KBM-7 (cell line): ENCODE data around the gene KRTAP10-11.
"Not testable (repeated sequence)": the region's sequence is repeated elsewhere in the genome, so short reads cannot be mapped to it uniquely, and the experiment has no call there.

Experiments used
- DNase-seq: peaks from one replicate; pipeline ENCODE4 v3.0.0-alpha.2; 2015
- in situ Hi-C: fragments of 300-500 bp; cut with MboI; formaldehyde crosslinking; loops from 2 replicates; pipeline ENCODE4 v1.14.3; 2020; ENCODE audit warnings: low sequenced_read_pairs, low pct_unique_long_range_greater_than_20kb, mixed read lengths

The KRTAP10-11 gene

DNA sequence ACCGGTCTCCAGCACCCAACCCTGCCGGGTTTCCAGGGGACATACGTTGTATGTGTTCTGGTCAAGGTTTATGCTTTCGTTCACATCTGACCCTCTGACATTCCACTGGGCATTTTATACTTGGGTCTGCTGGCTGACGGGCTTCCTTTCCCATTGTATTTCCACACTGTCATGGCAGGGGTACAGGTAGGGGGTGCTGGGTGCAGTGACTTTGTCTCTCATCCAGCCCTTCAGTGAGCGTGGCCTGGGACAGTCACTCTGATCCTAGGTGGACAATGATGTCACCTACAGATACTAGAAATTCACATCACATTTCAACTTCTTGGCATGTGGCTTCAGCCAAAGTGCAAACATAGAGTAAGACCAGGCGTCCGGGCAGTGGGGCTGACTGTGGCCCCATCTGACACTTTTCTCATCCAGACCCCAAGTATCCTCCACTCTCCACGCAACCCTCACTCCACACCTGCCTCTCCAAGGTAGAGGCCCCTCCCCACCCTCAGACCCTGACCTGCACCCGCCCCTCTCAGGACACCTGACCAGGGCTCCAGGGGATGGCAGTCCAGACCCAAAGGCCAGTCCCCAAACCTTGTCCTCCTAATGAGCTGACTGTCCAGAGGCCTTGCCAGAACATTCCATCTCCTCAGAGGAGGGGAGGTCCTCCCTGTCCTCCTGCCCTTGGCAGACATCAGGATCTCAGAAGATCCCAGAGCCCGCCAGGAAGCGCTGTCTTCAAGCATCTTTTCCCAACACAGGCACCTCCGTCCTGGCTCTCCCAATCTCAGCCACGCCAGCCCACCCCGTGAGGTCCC lies 9.8 kb upstream of the KRTAP10-11 start:
- in situ Hi-C loops = no loop called here
- no peak for DNase-seq

DNA sequence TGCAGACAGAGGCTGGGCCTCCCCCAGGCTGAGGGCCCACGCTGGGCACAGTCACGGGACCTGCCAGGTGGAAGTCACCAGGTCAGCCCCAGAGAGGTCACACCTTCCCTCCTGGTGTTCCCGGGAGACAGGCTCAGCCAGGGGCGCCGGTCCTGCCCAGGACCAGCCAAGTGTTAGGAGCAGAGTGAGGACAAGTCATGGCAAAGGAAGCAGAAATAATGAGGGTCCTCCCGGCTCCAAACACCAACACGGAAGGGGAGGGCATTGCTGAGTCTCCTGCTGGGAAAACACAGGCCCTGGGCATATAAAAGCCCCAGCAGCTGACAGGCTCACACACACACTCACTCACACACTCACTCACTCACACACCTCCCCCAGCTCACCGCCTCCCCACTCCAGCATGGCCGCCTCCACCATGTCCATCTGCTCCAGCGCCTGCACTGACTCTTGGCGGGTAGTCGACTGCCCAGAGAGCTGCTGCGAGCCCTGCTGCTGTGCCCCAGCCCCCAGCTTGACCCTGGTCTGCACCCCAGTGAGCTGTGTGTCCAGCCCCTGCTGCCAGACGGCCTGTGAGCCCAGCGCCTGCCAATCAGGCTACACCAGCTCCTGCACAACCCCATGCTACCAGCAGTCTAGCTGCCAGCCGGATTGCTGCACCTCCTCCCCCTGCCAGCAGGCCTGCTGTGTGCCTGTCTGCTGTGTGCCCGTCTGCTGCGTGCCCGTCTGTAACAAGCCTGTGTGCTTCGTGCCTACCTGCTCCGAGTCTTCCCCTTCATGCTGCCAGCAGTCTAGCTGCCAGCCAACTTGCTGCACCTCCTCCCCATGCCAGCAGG lies 9.0 kb upstream of the KRTAP10-11 start, which contains the start of gene KRTAP10-10:
Gene KRTAP10-10 (plus strand): TSS at position 339 of the 833 bp plus-strand sequence. CDS start 62 bp downstream, at position 401.
- in situ Hi-C loops = no loop called here
- no peak for DNase-seq

DNA sequence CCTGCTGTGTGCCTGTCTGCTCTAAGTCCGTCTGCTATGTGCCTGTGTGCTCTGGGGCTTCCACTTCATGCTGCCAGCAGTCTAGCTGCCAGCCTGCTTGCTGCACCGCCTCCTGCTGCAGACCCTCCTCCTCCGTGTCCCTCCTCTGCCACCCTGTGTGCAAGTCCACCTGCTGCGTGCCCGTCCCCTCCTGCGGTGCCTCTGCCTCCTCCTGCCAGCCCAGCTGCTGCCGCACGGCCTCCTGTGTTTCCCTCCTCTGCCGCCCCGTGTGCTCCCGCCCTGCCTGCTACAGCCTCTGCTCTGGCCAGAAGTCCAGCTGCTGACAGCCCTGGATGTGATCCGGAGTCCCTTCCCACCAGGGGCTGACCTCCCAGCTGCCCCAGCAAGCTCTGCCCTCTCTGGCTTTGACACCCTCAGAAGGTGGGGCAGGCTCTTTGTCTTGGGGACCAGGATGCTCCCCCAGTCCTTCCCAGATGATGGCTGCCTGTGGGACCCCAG lies 8.3 kb upstream of the KRTAP10-11 start:
- DNase-seq, in situ Hi-C loops: not testable (repeated sequence)

DNA sequence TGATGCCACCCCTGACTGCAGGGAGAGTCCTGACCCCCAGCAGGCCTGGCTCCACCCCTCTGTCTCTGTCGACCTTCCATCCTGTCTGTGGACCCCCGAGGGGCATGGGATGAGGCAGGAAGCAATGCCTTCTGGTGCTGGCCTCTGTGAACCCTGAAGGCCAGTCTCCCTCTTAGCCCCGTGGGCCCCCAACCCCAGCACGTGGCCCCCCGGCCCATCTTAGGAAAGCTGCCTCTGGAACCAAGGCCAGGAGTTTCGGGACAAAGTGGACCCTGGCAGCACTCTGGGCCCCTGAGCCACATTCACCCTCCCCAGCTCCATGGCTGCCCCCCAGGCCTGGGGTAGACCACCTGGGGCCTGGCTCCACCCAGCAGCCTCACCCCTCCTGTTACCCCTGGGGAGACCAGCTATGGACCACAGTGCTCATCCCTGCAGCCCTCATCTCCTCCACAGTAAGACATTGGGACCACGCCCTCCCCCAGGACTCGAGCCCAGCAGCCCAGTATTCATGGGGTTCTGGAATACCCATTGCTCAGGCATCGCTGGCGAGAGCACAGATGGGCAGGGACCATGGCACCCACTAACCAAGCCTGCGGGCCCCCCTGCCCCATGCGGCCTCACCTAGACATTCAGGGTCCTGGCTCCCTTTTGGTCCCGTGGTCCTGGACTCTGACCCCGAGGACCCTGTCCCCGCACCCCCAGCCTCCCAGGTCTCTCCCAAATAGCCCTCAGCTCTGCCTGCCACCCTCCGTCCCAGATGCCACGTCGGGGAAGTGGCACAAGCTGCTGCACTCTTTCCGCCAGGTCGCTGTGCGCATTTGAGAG lies 7.5 kb upstream of the KRTAP10-11 start:
- in situ Hi-C loops, DNase-seq: not testable (repeated sequence)

DNA sequence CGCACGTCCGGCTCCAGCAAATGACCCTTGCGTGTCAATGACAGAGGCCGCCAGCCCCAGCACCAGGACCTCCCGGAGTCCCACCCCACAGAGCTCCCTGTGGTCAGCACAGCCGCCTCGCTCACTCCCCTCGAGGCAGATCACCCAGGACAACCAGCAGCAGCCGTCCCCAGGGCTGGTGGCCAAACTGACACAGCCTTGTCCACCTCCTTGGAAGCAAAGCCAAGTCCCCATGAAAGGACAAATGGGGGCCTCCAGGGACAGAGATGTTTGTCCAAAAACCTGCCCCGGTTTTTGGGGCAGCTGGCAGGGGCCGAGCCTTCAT lies 6.9 kb upstream of the KRTAP10-11 start:
- in situ Hi-C loops = no loop called here
- DNase-seq = no peak

DNA sequence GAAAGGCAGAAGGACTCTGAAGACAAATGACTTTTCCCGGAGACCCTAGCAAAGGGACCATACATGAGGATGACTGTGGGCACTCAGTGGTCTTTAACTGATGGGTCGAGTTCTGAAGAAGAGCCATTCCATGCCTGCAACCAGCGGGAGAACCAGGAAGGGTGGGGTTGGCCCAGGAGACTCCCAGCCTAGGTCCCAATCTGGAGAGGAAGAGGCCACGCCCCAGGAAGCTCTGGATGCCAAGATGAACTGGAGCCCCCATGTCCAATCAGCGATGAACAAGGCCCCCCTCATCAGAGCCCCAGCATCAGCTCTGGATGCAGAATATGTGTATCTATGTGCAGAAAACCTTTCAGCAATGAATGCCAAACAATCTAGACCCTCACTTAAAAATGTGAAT lies 5.5 kb upstream of the KRTAP10-11 start:
- in situ Hi-C loops = no loop called here
- DNase-seq = no peak

DNA sequence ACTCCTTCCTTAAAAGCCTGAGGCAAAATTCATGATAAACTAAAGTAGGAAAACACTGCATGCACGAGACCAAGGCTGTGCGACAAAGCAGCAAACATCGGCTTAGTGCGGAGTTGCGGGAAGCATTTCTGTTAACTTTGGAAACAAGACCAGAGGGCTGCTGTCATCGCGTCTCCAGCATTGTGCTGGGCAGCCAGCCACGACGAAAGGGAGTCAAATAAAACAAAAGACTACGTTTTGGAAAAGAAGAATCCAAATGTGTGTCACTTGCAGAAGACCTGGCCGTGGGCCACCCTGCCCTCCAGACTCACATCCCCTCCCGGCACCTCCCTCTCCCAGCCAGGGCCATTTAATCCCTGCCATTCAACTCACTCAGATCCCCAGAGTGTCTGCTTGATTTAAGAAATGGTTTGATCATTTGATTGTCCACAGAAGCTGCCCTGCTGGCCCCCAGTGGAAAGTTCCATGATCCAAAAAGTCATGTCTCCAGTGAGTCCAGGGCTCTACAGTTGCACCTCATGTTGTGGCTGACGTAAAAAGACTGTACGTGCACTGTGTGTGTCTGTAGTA lies 2.4 kb upstream of the KRTAP10-11 start:
- in situ Hi-C loops = no loop called here
- no peak for DNase-seq

DNA sequence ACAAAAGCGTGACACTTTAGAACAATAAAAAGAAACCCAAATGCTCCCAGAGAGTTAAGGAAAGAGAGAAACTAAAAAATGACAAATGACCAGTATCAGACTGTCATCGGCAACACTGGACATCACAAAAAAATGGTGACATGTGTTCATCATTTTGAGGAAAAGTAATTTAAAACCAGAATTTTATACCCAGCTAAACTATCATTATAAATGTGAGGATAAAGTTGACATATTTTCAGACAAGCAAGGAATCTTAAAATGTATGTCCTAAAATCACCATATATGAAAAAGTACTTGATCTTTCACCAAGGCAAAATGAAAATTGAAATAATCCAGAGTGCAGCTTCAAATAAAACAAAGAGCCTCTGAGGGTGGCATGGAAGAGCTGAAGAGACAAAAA lies 1.3 kb upstream of the KRTAP10-11 start:
- DNase-seq = no peak
- in situ Hi-C loops = no loop called here

DNA sequence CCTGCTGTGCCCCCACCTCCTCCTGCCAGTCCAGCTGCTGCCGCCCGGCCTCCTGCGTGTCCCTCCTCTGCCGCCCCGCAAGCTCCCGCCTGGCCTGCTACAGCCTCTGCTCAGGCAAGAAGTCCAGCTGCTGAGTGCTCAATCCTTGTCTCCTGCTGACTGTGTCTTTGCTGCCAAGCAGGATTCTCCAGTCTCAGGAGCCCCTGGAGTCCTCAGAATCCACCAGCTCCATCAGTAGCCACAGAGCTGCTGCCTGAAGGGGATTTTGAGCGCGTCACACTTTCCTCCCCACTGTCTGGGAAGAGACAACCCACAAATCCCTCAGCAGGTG lies 973 bp downstream of the KRTAP10-11 start:
- DNase-seq = no peak
- in situ Hi-C loops = no loop called here

DNA sequence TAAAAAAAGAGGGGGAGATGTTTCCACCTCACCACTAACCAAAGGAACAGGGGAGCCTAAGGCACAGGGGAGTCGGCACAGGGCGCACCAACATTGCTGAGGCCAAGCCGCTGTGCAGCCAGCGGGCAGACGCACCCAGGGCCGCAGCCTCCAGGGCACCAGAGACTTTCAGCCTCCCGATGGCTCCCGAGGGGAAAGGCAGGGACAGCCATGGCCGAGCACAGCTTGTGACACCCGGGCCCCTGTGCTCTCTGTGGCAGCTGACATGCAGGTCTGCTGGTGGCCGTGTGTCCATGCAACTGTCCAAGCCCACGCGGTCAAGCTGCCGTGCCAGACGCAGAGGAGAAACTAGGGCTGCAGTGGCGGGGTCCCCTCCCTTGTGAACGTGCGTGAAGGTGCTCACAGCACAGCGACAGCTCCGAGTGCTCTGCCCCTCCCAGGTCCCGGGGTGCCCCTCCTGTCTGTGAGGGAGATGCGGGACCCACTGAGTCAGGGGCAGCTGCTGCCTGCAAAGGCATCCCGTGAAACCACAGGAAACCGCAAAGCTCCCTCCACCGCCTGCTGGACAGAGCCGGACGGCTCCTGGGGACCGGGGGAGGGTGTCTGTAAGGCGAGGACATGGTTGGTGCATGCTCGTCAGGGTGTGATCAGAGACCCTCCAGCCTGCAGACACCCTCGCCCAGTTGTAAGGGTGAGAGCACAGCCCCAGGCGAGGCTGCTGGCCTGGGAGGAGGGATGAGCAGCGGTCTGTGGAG lies 2.5 kb downstream of the KRTAP10-11 start:
- no peak for DNase-seq
- in situ Hi-C loops = no loop called here

DNA sequence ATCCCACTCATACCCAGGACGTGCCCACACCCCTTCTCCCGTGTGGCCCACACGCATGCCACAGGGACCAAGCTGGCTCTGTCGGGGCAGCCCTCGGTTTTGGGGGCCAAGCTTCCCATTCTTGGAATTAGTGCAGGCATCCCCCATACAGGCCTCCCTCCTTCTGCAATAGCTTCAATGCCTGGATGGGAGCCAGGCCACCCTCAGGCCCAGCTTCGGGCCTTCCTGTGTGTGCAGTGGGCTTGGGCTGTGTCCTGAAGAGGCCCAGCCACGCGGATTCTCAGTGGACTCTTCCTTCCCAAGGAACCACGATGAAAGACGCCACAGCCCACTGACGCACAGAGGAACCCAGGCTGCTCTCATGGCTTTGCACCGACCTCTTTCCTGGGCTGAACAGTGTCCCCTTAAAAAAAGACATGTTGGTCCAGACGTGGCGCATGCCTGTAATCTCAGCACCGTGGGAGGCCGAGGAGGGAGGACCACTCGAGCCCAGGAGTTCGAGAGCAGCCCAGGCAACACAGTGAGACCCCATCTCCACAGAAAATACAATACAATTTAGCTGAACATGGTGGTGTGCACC lies 3.4 kb downstream of the KRTAP10-11 start:
- DNase-seq = no peak
- in situ Hi-C loops = no loop called here

DNA sequence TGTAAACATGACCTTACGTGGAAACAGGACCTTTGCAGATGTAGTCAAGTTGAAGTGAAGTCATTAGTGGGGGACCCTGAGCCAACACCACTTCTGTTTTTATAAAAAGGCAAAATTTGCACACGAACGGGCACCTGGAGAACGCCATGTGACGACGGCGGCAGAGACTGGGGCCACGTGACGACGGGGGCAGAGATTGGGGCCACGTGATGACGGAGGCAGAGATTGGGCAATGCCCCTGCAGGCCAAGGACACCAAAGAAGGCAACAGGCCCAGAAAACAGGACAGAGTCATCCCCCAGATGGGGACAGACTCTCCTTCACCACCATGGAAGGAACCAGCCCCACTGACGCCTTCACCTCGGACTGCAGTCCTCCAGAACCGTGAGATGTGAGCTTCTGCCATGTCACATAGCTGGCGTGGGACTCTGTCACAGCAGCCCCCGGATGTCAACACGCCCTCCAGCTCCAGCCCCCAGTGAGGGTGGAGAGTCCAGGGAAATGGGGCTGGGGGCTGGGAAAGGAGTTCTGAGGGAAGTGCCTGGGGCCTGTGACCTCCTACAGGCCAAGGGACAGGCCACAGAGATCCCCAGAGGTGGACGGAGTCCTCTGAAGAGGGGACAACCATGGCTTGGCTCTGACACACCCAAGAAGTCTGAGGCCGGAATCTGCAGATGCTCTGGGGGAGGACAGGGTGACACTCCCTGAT lies 4.2 kb downstream of the KRTAP10-11 start:
- in situ Hi-C loops = no loop called here
- DNase-seq = no peak

DNA sequence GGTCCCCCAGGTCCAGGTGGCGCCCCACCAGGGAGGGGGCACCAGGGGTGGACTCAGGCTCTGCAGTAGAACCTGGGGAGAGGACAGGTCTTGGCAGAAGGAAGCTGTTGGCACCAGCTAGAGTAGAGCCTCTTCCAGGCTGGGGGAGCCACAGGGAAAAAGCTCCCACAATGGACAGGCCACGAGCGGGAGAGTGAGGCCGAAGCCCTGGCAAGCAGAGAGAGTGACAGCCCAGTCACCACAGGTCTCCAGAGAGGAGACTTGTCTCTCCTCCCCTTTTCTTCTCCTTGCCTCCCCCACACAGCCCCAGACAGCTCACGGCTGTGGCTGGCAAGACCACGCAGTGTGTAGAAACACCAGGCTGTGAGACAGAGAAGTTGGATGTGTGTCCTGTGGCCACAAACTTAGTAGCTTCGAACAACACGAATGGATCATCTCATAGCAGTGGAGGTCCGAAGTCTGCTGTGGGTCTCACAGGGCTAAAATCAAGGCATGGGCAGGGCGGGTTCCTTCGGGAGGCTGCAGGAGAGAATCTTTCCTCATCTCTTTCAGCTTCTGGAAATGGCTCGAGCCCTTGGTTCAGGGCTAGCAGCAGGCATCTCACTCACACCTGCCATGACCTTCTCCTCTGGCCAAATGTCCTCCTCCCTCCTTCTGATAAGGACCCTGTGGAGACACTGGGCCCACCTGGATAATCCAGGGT lies 4.9 kb downstream of the KRTAP10-11 start:
- in situ Hi-C loops = no loop called here
- DNase-seq = no peak

DNA sequence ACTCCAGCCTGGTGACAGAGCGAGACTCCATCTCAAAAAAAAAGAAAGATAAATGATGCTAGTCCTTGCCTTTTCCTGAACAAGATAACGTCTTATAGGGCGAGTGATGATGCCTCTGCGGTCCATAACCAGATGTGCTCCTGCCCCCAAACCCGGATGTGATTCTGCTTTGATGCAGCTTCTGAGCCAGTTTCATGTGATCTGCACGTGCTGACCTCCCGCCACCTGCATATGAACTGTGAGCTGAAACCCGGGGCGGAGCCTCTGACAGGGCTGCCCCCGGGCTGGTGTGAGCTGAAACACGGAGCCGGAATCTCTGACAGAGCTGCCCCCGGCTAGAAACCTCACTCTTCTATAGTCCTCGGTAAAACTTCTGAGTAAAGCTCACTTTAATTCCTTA lies 6.9 kb downstream of the KRTAP10-11 start:
- no peak for DNase-seq
- in situ Hi-C loops = no loop called here

DNA sequence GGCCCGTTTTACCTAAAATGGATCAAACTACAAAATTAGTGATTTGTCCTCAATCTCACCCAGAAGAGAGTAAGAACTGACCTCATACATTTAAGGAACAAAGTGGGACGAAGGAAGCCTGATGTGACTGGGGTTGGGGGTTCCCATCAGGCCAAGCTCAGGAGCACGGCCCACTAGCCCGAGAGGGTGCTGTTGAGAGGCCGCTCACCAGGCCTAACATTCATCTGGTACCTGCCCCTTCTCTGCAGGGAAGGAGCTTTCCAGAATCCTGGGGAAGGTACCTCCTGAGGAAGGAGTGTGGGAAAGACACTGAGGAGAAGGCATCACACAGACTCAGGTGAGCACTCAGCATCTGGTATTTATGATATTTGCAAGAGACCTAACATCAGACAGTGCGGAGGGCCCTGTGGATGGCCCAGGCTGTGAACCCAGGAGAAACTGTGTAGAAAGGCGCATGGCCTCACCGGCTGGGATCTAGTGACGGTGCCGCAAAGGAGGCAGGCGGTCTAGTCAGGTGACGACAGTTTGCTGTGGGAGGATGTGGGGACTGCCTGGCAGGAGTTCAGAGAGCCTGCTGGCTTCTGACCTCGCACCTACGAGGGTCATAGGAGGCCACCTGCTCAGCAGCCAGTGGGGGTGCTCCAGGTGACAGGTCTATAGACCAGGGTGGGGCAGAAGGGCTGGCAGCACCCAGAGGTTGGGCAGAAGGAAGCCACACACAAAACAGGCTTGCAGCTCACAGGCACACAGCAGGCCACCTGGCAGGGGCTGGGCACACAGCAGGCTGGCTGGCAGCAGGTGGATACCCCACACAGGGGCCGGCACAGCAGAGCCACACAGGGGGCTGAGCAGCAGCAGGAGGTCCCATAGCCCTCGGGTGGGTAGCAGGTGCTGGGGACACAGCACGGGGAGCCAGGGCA lies 7.7 kb downstream of the KRTAP10-11 start:
- no peak for DNase-seq
- in situ Hi-C loops = no loop called here

DNA sequence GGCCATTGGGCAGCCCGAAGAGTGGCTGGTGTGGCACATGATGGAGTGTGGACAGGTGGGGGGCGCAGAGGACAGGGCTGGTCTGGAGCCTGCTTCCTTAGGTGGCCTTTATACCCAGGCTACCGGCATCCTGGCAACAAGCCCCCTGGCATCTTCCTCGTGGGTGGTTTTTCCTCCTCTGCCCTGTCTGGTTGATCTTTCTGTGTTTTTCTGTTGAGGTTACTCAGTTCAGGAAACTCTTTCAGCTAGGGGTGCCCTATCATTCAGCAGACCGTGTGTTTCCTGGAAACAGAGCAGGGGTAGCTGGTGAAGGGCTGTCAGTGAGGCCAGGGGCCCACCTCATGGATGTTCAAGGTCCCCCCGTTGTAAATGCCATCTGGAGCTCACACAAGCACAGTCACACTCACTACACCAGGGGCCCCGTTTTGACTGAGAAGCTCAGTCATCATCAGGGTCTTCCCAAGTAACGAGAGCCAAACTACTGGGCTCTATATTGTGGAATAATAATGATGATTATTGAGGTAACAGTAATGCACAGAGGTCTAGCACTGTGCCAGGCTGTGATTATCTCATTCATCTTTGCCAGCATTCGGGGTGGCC lies 8.5 kb downstream of the KRTAP10-11 start, which contains the start of gene KRTAP12-4:
Gene KRTAP12-4 (minus strand): TSS at position 84 of the 600 bp plus-strand sequence. CDS start 45 bp downstream, at position 39.
- in situ Hi-C loops = no loop called here
- no peak for DNase-seq
